Neural cell (in vitro differentiated cells): ENCODE measurements around the gene MICAL2. TPM values are rescaled to one million over a fixed set of nuclear protein-coding genes. Genes with fewer than 3 reads are reported as not detected.

Experiments
- H2AFZ ChIP-seq: fragments of 200-600, 300-800 bp; sonication (generic), shearing (Covaris generic); 2 replicates; pipeline ENCODE4 v1.6.0; 2014; ENCODE audit warnings: low read depth, mild to moderate bottlenecking, antibody characterized with exemption, low read length, moderate library complexity
- H3F3A ChIP-seq: fragments of 200-600 bp; shearing (Covaris generic); 2 replicates; pipeline ENCODE4 v1.6.1; 2016; ENCODE audit warnings: mild to moderate bottlenecking, moderate library complexity, mixed read lengths, antibody characterized with exemption, low read length; ENCODE audit not compliant: insufficient read depth, poor library complexity, severe bottlenecking
- H3K27ac ChIP-seq: fragments of 200-600, 300-800 bp; sonication (generic), shearing (Covaris generic); 2 replicates; pipeline ENCODE4 v1.5.1; 2014; ENCODE audit warnings: mild to moderate bottlenecking, low read length, moderate library complexity
- H3K27me3 ChIP-seq: fragments of 300-800, 200-600 bp; sonication (generic), shearing (Covaris generic); 2 replicates; pipeline ENCODE4 v1.6.0; 2014; ENCODE audit warnings: mild to moderate bottlenecking, low read depth, low read length, moderate library complexity; ENCODE audit not compliant: insufficient read depth
- H3K36me3 ChIP-seq: fragments of 300-800, 200-600 bp; sonication (generic), shearing (Covaris generic); 2 replicates; pipeline ENCODE4 v1.5.1; 2014; ENCODE audit warnings: mild to moderate bottlenecking, antibody characterized with exemption, low read length, moderate library complexity; ENCODE audit not compliant: insufficient read depth
- H3K4me2 ChIP-seq: fragments of 300-800, 200-600 bp; sonication (generic), shearing (Covaris generic); 2 replicates; pipeline ENCODE4 v1.6.0; 2014; ENCODE audit warnings: mild to moderate bottlenecking, low read length
- H3K4me3 ChIP-seq: fragments of 300-800, 200-600 bp; sonication (generic), shearing (Covaris generic); 2 replicates; pipeline ENCODE4 v1.5.1; 2014; ENCODE audit warnings: mild to moderate bottlenecking, low read length, moderate library complexity
- H3K79me2 ChIP-seq: fragments of 200-600 bp; shearing (Covaris generic); replicated peaks from 2 replicates; pipeline ENCODE4 v1.6.0; 2014; ENCODE audit warnings: mild to moderate bottlenecking, low read length, moderate library complexity; ENCODE audit not compliant: insufficient read depth
- H3K9ac ChIP-seq: fragments of 300-800, 200-600 bp; sonication (generic), shearing (Covaris generic); 2 replicates; pipeline ENCODE4 v1.6.1; 2016; ENCODE audit warnings: mild to moderate bottlenecking, low read length, mixed read lengths
- H3K9me2 ChIP-seq: fragments of 200-600 bp; shearing (Covaris generic); 2 replicates; pipeline ENCODE4 v1.6.1; 2016; ENCODE audit warnings: mild to moderate bottlenecking, low read length, mixed read lengths; ENCODE audit not compliant: insufficient read depth
- H3K9me3 ChIP-seq: fragments of 200-600, 300-800 bp; sonication (generic), shearing (Covaris generic); 2 replicates; pipeline ENCODE4 v1.6.1; 2016; ENCODE audit warnings: mild to moderate bottlenecking, mixed run types, low read length, moderate library complexity, mixed read lengths
- H4K20me1 ChIP-seq: fragments of 200-600 bp; shearing (Covaris generic); 2 replicates; pipeline ENCODE4 v1.6.1; 2016; ENCODE audit warnings: mild to moderate bottlenecking, mixed run types; ENCODE audit not compliant: insufficient read depth
- CTCF ChIP-seq: fragments of 450-650 bp; IDR thresholded peaks from 2 replicates; pipeline ENCODE4 v1.5.1; 2014; ENCODE audit warnings: antibody characterized with exemption, mild to moderate bottlenecking, moderate library complexity; ENCODE audit not compliant: poor library complexity, severe bottlenecking
- EP300 ChIP-seq: fragments of 450-650 bp; conservative IDR thresholded peaks from 2 replicates; pipeline ENCODE4 v1.6.1; 2014; ENCODE audit warnings: antibody characterized with exemption, mild to moderate bottlenecking, moderate library complexity; ENCODE audit not compliant: poor library complexity, severe bottlenecking
- EZH2 ChIP-seq: fragments of 200-600, 300-800 bp; shearing (Covaris generic), sonication (generic); IDR thresholded peaks from 2 replicates; pipeline ENCODE4 v1.6.1; 2014; ENCODE audit warnings: antibody characterized with exemption, low read length, borderline replicate concordance, mild to moderate bottlenecking; ENCODE audit not compliant: insufficient read depth, poor library complexity, severe bottlenecking
- MXI1 ChIP-seq: fragments of 450-650 bp; conservative IDR thresholded peaks from 2 replicates; pipeline ENCODE4 v1.6.1; 2014; ENCODE audit warnings: antibody characterized with exemption, mild to moderate bottlenecking; ENCODE audit not compliant: poor library complexity, severe bottlenecking
- POLR2AphosphoS5 ChIP-seq: IDR thresholded peaks from 2 replicates; pipeline ENCODE4 v1.6.1; 2012
- RAD21 ChIP-seq: fragments of 450-650 bp; conservative IDR thresholded peaks from 2 replicates; pipeline ENCODE4 v1.6.1; 2014; ENCODE audit warnings: antibody characterized with exemption, mild to moderate bottlenecking, moderate library complexity
- REST ChIP-seq: IDR thresholded peaks from 2 replicates; pipeline ENCODE4 v1.6.1; 2012; ENCODE audit warnings: borderline replicate concordance
- SMC3 ChIP-seq: fragments of 450-650 bp; conservative IDR thresholded peaks from 2 replicates; pipeline ENCODE4 v1.6.1; 2014; ENCODE audit warnings: antibody characterized with exemption, mild to moderate bottlenecking, moderate library complexity; ENCODE audit not compliant: poor library complexity
- TAF1 ChIP-seq: IDR thresholded peaks from 2 replicates; pipeline ENCODE4 v1.6.1; 2012; ENCODE audit warnings: low read depth
- polyA plus RNA-seq: library from polyadenylated mRNA; depleted of rRNA; stranded (reverse); fragments of >200 nt; gene quantifications from 2 replicates; pipeline ENCODE4 v1.2.3, GENCODE V29; 2014

The MICAL2 gene
- polyA plus RNA-seq, 1 donor from 2014 or later: 2.2 TPM

- H3K9ac ChIP-seq: no peak overlapping the region
- no peak overlapping the region for H3K27ac ChIP-seq
- H3K79me2 ChIP-seq: no peaks in the 10 kb centered on the region
- no peak overlapping the region for H3K4me2 ChIP-seq
- H3F3A ChIP-seq: no peaks in the 10 kb centered on the region
- TF ChIP-seq TAF1 (no peak), EP300 (no peak), SMC3 (no peak), POLR2AphosphoS5 (no peak), REST (no peak), MXI1 (no peak), CTCF (no peak), EZH2 (no peak), RAD21 (no peak)
- H3K9me2 ChIP-seq: no peaks in the 10 kb centered on the region
- H3K9me3 ChIP-seq: no peaks in the 10 kb centered on the region
- H3K36me3 ChIP-seq: no peaks in the 10 kb centered on the region
- no peaks in the 10 kb centered on the region for H3K27me3 ChIP-seq
- H4K20me1 ChIP-seq: no peaks in the 10 kb centered on the region
- no peak overlapping the region for H2AFZ ChIP-seq
- no peak overlapping the region for H3K4me3 ChIP-seq
Measured at GRCh38 chr11:12285106-12285505, 174.7 kb downstream of the MICAL2 start.

GRCh38 chr11:12285811-12286222 lies 175.4 kb downstream of the MICAL2 start:
- no peak for TF ChIP-seq CTCF
- TF ChIP-seq POLR2AphosphoS5: no peak
- no peak for TF ChIP-seq EZH2
- no peak for TF ChIP-seq REST
- no peak for TF ChIP-seq MXI1
- TF ChIP-seq SMC3: no peak
- H3K4me3 ChIP-seq: no peak overlapping the region
- H3K9me2 ChIP-seq: no peaks in the 10 kb centered on the region
- no peaks in the 10 kb centered on the region for H3K27me3 ChIP-seq
- no peak overlapping the region for H2AFZ ChIP-seq
- H3K36me3 ChIP-seq: no peaks in the 10 kb centered on the region
- H3K79me2 ChIP-seq: no peaks in the 10 kb centered on the region
- H3F3A ChIP-seq: no peaks in the 10 kb centered on the region
- no peaks in the 10 kb centered on the region for H4K20me1 ChIP-seq
- H3K4me2 ChIP-seq: no peak overlapping the region
- H3K27ac ChIP-seq: no peak overlapping the region
- H3K9ac ChIP-seq: no peak overlapping the region
- no peaks in the 10 kb centered on the region for H3K9me3 ChIP-seq
